GM12878 (cell line): ENCODE data around the gene ZNF736. TPM values are rescaled to one million over a fixed set of nuclear protein-coding genes. Genes with fewer than 3 reads are reported as not detected.

Experiments
- BACH1 ChIP-seq: fragments of 450-650 bp; IDR thresholded peaks from 2 replicates; pipeline ENCODE4 v1.6.1; 2017; ENCODE audit warnings: mild to moderate bottlenecking, borderline replicate concordance
- BRCA1 ChIP-seq: IDR thresholded peaks from 2 replicates; pipeline ENCODE4 v1.6.1; 2011; ENCODE audit warnings: low read depth, low read length, improper control_type of control experiment
- CEBPB ChIP-seq, 2 experiments: fragments of 150-350 bp in 1 of 2; IDR thresholded peaks; 2 replicates each; pipeline ENCODE4 v1.6.1; 2012 to 2014; ENCODE audit warnings: low read depth in 2 of 2, low read length in 2 of 2, borderline replicate concordance in 1 of 2, inconsistent platforms in 1 of 2
- CEBPZ ChIP-seq: fragments of 150-350 bp; IDR thresholded peaks from 2 replicates; pipeline ENCODE4 v1.6.1; 2016; ENCODE audit warnings: low read depth, low read length
- E2F4 ChIP-seq: IDR thresholded peaks from 2 replicates; pipeline ENCODE4 v1.6.1; 2012; ENCODE audit warnings: low read depth, low read length, improper control_type of control experiment
- EED ChIP-seq: sonication (generic); IDR thresholded peaks from 2 replicates; pipeline ENCODE4 v1.6.1; 2016; ENCODE audit warnings: antibody characterized with exemption, low read depth
- FOXK2 ChIP-seq: fragments of 450-650 bp; IDR thresholded peaks from 2 replicates; pipeline ENCODE4 v1.6.1; 2017; ENCODE audit warnings: mild to moderate bottlenecking, moderate library complexity
- HDAC2 ChIP-seq: fragments of 200-600 bp; sonication (generic); IDR thresholded peaks from 2 replicates; pipeline ENCODE4 v1.6.1; 2017
- HDGF ChIP-seq: fragments of 450-650 bp; IDR thresholded peaks from 2 replicates; pipeline ENCODE4 v1.6.1; 2016; ENCODE audit warnings: antibody characterized with exemption
- IKZF2 ChIP-seq, 2 experiments: fragments of 450-650 bp; IDR thresholded peaks; 2 replicates each; pipeline ENCODE4 v1.6.1; 2017; ENCODE audit warnings: mild to moderate bottlenecking in 2 of 2, moderate library complexity in 2 of 2
- LARP7 ChIP-seq: fragments of 450-650 bp; IDR thresholded peaks from 2 replicates; pipeline ENCODE4 v1.6.1; 2017; ENCODE audit warnings: mild to moderate bottlenecking
- MLLT1 ChIP-seq: fragments of 450-650 bp; IDR thresholded peaks from 2 replicates; pipeline ENCODE4 v1.6.1; 2016; ENCODE audit warnings: mild to moderate bottlenecking
- NFXL1 ChIP-seq: fragments of 450-650 bp; IDR thresholded peaks from 2 replicates; pipeline ENCODE4 v1.6.1; 2017; ENCODE audit warnings: antibody characterized with exemption, mild to moderate bottlenecking, borderline replicate concordance
- NFYA ChIP-seq: IDR thresholded peaks from 2 replicates; pipeline ENCODE4 v1.6.1; 2011; ENCODE audit warnings: low read depth, mild to moderate bottlenecking, low read length, improper control_type of control experiment, borderline replicate concordance
- NR2F1 ChIP-seq: fragments of 450-650 bp; conservative IDR thresholded peaks from 2 replicates; pipeline ENCODE4 v1.6.1; 2017; ENCODE audit warnings: mild to moderate bottlenecking
- PBX3 ChIP-seq: IDR thresholded peaks from 2 replicates; pipeline ENCODE4 v1.6.1; 2011; ENCODE audit warnings: mild to moderate bottlenecking, low read depth, low read length, moderate library complexity; ENCODE audit not compliant: insufficient replicate concordance
- SMARCA5 ChIP-seq: fragments of 450-650 bp; IDR thresholded peaks from 2 replicates; pipeline ENCODE4 v1.6.1; 2017; ENCODE audit warnings: mild to moderate bottlenecking
- SPI1 ChIP-seq: IDR thresholded peaks from 2 replicates; pipeline ENCODE4 v1.6.1; 2011; ENCODE audit warnings: low read depth, mild to moderate bottlenecking, low read length, moderate library complexity, borderline replicate concordance; ENCODE audit not compliant: insufficient read depth
- TCF7 ChIP-seq: IDR thresholded peaks from 2 replicates; pipeline ENCODE4 v1.6.1; 2014; ENCODE audit warnings: antibody characterized with exemption, borderline replicate concordance
- YBX1 ChIP-seq: fragments of 450-650 bp; IDR thresholded peaks from 2 replicates; pipeline ENCODE4 v1.6.1; 2016; ENCODE audit warnings: antibody characterized with exemption
- ZZZ3 ChIP-seq: IDR thresholded peaks from 2 replicates; pipeline ENCODE4 v1.6.1; 2011; ENCODE audit warnings: low read depth; ENCODE audit not compliant: control insufficient read depth, insufficient read length
- polyA plus RNA-seq, 11 experiments: library from polyadenylated mRNA; depleted of rRNA in 4 of 11; unstranded in 6 of 11; stranded (reverse) in 5 of 11; fragments of >200 nt; fragmentation: Nextera tagmentation in 4 of 11; fragmentation: Illumina TruSeq in 1 of 11; extraction: Ambion mirVana in 4 of 11; extraction: Trizol in 1 of 11; gene quantifications; 1 replicate in 1 of 11; 2 replicates in 10 of 11; pipeline versions ENCODE4 v1.2.1 to v1.2.3, GENCODE V29; 2011 to 2016; ENCODE audit warnings: inconsistent platforms in 2 of 11, missing spikeins in 2 of 11, low read depth in 1 of 11
- total RNA-seq, 4 experiments: library from RNA; depleted of rRNA in 3 of 4; stranded (reverse); fragments of >200 nt in 3 of 4; fragmentation: Illumina TruSeq in 1 of 4; extraction: Trizol in 1 of 4; gene quantifications; 2 replicates each; pipeline versions ENCODE4 v1.2.1 to v1.2.3, GENCODE V29; 2013 to 2021
- TF ChIP-seq, protein P1 (sequence below), 3 experiments: IDR thresholded peaks in 2 of 3; conservative IDR thresholded peaks in 1 of 3; 2 replicates each; pipeline ENCODE4 v1.5.1; 2011; ENCODE audit warnings: low read depth in 3 of 3, low read length in 3 of 3, mild to moderate bottlenecking in 3 of 3, control low read depth in 2 of 3, moderate library complexity in 2 of 3, inconsistent platforms in 1 of 3, mixed read lengths in 1 of 3; ENCODE audit not compliant: control insufficient read depth in 2 of 3, insufficient read depth in 1 of 3; ENCODE audit errors: extremely low read depth in 1 of 3

ZNF736 gene
- total and polyA plus RNA-seq, 10 of the 15 experiments (the other 5 are each of a cell fraction or from before 2014, with no cell fraction given) = 1.9 to 22.5 (median 9.2) TPM

- TF ChIP-seq CEBPB (IDR thresholded peaks at IDR 0.05; ENCODE audit: borderline replicate concordance in 1 of 2, low read depth in 2 of 2, low read length in 2 of 2) (no peak), LARP7 (no peak; the same call in 1 of the 2 replicates), HDGF (no peak; the same call in 1 of the 2 replicates), SMARCA5 (no peak), FOXK2 (no peak), NFYA (peak; percentile 5; the same call in 1 of the 2 replicates), TCF7 (no peak), IKZF2 (IDR thresholded peaks at IDR 0.05) (peak; percentile 45 to 52; a peak in 3 of 4 replicates), BRCA1 (no peak), ZZZ3 (no peak), HDAC2 (no peak), PBX3 (peak; percentile 78), CEBPZ (peak; percentile 32; the same call in 1 of the 2 replicates), NFXL1 (no peak), MLLT1 (peak; percentile 58; the same call in 1 of the 2 replicates), E2F4 (peak; percentile 84), EED (peak; percentile 43), YBX1 (no peak), NR2F1 (no peak), BACH1 (no peak), SPI1 (peak; percentile 60)
- TF ChIP-seq, protein P1, sequence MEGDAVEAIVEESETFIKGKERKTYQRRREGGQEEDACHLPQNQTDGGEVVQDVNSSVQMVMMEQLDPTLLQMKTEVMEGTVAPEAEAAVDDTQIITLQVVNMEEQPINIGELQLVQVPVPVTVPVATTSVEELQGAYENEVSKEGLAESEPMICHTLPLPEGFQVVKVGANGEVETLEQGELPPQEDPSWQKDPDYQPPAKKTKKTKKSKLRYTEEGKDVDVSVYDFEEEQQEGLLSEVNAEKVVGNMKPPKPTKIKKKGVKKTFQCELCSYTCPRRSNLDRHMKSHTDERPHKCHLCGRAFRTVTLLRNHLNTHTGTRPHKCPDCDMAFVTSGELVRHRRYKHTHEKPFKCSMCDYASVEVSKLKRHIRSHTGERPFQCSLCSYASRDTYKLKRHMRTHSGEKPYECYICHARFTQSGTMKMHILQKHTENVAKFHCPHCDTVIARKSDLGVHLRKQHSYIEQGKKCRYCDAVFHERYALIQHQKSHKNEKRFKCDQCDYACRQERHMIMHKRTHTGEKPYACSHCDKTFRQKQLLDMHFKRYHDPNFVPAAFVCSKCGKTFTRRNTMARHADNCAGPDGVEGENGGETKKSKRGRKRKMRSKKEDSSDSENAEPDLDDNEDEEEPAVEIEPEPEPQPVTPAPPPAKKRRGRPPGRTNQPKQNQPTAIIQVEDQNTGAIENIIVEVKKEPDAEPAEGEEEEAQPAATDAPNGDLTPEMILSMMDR (IDR thresholded peaks at IDR 0.05 in 2 of 3, conservative IDR thresholded peaks at IDR 0.05 in 1 of 3; ENCODE audit: control insufficient read depth in 2 of 3, extremely low read depth in 1 of 3, insufficient read depth in 1 of 3, low read depth in 3 of 3, low read length in 3 of 3) = no peak
These were observed at the start of gene ZNF736 (continued) for GRCh38 chr7:64313740-64314491.
